Fibroblast of the aortic adventitia (primary cell): ENCODE data around the gene NUP98. TPM values are rescaled to one million over a fixed set of nuclear protein-coding genes. Genes with fewer than 3 reads are reported as not detected.
A peak's percentile ranks its signal among the peaks of the same experiment; 100 is the strongest.

Experiments used
- DNase-seq: peaks from one replicate; pipeline ENCODE4 v3.0.0-alpha.2; 2010; ENCODE audit warnings: low read depth
- H3K4me3 ChIP-seq: 2 replicates; pipeline ENCODE4 v1.5.1; 2011; ENCODE audit warnings: low read depth, mild to moderate bottlenecking, control low read depth, low read length, moderate library complexity
- total RNA-seq: library from RNA; depleted of rRNA; stranded (reverse); fragments of >200 nt; gene quantifications from 2 replicates; pipeline ENCODE4 v1.2.3, GENCODE V29; 2012; ENCODE audit warnings: low replicate concordance
- TF ChIP-seq, protein P1 (sequence below): IDR thresholded peaks from 2 replicates; pipeline ENCODE4 v1.5.1; 2011; ENCODE audit warnings: mild to moderate bottlenecking, low read length, control low read depth, inconsistent platforms; ENCODE audit not compliant: insufficient read depth

NUP98 gene
- 66.8 and 123 TPM in 2 replicates for total RNA-seq

DNA sequence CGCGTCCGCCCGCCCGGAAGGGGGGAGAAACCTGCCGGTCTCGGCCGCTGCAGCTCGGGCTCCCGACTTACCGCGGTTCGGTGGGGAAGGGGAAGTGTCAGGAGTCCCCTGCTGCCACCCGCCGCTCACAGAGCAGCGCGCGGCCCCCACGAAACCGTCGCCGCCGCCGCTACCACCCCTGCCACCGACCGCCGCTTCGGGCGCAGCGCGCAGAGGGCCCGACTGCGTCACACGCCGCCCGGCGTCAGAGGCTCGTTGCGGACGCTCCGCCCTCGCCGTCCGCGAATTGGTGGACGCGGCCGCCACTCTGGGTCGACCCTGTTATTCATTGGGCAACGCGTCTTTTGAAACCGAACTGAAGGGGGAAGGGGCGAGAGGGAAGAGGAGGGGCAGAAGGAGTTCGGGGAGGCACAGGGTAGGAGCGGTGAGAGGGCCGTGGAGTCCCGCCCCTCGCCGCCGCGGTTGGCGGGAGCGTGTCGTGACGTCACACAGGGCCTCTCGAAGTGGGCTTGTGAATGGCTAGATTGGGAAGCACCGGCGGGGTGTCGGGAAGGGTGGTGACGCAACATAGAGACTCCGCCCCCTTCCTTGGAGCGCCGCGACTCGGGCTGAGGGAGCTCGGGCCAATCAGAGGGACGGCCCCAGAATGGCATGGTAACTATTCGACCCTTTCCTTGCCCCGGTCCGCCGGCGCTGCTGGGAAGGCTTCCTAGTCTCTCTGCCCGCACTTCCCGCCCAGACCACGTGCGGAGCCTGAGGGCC lies at the start of gene NUP98:
Gene NUP98 (minus strand): TSS at position 226 of the 762 bp plus-strand sequence. CDS start 15,437 bp downstream, outside the sequence.
- peak within 1 kb of the TSS; percentile 99 for H3K4me3 ChIP-seq
- DNase-seq = peak; percentile 100
- TF ChIP-seq, protein P1, sequence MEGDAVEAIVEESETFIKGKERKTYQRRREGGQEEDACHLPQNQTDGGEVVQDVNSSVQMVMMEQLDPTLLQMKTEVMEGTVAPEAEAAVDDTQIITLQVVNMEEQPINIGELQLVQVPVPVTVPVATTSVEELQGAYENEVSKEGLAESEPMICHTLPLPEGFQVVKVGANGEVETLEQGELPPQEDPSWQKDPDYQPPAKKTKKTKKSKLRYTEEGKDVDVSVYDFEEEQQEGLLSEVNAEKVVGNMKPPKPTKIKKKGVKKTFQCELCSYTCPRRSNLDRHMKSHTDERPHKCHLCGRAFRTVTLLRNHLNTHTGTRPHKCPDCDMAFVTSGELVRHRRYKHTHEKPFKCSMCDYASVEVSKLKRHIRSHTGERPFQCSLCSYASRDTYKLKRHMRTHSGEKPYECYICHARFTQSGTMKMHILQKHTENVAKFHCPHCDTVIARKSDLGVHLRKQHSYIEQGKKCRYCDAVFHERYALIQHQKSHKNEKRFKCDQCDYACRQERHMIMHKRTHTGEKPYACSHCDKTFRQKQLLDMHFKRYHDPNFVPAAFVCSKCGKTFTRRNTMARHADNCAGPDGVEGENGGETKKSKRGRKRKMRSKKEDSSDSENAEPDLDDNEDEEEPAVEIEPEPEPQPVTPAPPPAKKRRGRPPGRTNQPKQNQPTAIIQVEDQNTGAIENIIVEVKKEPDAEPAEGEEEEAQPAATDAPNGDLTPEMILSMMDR = no peak

DNA sequence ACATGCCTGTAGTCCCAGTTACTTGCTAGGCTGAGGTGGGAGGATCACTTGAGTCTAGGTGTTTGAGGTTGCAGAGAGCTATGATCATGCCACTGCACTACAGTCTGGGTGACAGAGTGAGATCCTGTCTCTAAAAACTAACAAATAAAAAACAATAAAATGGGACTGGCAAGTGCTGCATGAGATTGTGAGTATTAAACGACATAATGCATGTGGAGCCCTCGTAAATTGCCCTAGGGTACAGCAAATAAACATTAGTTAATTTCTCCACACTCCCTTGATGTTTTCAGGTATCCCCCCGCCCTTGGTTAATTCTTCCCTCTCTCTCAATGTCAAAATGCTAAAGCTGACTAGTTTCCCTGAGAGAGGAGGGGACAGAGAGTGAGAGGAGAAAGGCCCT lies 48.3 kb upstream of the NUP98 start:
- TF ChIP-seq, protein P1 = no peak
- H3K4me3 ChIP-seq = no peak overlapping the region
- DNase-seq = no peak

DNA sequence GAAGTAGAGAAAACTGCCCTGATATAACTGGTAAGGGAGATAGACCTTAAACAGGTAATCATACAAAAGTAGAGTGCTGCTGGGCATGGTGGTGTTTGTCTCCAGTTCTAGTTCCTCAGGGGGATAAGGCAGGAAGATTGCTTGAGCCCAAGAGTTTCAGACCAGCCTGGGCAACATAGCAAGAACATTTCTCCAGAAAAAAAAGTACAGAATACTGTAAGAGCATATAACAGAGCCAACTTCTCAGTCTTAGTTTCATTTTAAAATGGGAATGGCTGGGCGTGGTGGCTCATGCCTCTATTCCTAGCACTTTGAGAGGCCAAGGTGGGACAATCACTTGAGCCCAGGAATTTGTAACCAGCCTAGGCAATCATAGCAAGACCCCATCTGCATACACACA lies 47.9 kb upstream of the NUP98 start:
- TF ChIP-seq, protein P1 = no peak
- no peak for DNase-seq
- H3K4me3 ChIP-seq = no peak overlapping the region

DNA sequence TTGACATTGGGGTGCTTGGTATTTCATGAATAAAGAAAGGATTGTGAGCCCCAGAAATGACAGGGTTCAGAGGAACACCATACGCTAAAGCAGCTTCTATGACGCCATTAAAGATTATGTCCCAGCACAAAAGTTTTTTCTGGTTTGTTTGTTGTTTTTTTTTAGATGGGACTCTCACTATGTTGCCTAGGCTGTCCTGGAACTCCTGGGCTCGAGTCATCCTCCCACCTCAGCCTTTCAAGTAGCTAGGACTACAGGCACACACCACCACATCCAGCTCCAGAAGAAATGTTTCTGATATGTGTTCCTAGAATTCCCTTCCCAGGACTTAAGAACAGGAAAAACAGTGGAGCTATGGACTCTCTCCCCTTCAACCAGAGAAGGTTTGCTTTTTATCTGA lies 46.0 kb upstream of the NUP98 start:
- DNase-seq = no peak
- TF ChIP-seq, protein P1 = no peak
- H3K4me3 ChIP-seq = no peak overlapping the region

DNA sequence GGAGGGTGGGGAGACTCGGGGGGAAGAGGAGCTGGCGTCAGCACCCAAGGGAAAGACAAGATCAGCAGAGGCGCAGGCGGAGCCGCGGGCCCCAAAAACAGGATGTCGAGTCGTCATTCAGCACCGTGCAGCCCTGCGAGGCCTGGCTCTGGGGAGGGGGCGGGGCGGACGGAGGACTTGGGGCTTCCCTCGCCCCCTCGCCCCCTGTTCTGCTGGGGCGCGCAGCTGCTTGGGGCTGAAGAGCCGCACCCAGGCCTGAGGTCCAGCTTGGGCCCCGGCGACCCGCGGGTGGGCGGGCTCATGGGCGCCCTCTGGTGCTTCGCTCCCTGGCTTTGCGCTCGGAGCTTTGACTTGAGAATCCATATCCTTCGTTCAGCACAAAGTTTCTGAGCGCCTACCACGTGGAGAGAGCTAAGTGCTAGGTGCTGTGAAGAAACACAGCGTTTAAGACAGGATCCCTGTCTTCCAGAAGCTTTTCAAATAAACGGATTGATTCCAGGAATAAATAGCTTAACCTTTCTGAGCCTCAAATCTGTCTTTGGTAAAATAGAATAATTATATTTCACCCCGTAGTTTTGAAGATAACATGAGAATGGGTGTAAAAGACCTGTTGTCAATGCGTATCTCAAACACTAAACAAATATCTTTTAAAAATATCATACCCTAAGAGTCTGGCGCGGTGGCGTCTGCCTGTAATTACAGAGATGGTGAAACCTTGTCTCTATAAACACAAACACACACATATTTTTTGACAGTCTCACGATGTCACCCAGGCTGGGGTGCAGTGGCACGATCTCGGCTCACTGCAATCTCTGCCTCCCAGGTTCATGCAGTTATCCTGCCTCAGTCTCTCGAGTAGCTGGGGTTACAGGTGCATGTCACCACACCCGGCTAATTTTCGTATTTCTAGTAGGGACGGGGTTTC lies 44.3 kb upstream of the NUP98 start:
- TF ChIP-seq, protein P1 = peak; percentile 88

GRCh38 chr11:3840870-3841425 lies 43.6 kb upstream of the NUP98 start, which contains the start of gene RHOG:
RHOG (minus strand) TSS chr11:3840959; CDS start chr11:3828138, 12,821 bp downstream.
- peak; percentile 76 for DNase-seq
- TF ChIP-seq, protein P1 = no peak
- peak within 1 kb of the TSS; percentile 78 for H3K4me3 ChIP-seq

More for the DNA sequence above, 44.3 kb upstream of the NUP98 start:
- DNase-seq = peak; percentile 84
- H3K4me3 ChIP-seq = peak overlapping the region; percentile 71
